Gastroesophageal sphincter (tissue), 4 donors: ENCODE measurements around the gene SEC23B. TPM values are rescaled to one million over a fixed set of nuclear protein-coding genes. Genes with fewer than 3 reads are reported as not detected.
A peak's percentile ranks its signal among the peaks of the same experiment; 100 is the strongest.

ENCODE experiments used
- ATAC-seq: fragments of 150-250 bp; one replicate; pipeline ENCODE4 v1.9.1; 2016; ENCODE audit warnings: mild to moderate bottlenecking, moderate library complexity
- H3K27ac ChIP-seq, 4 donors: fragments of 200-600 bp; sonication (generic) in 3 of 4; 1 replicate in 3 of 4; 2 replicates in 1 of 4; pipeline ENCODE4 v1.5.1; 2016 to 2019
- H3K27me3 ChIP-seq: fragments of 200-600 bp; sonication (generic); one replicate; pipeline ENCODE4 v1.5.1; 2019
- H3K36me3 ChIP-seq, 2 donors: fragments of 200-600 bp; sonication (generic); one replicate each; pipeline ENCODE4 v1.5.1; 2019; ENCODE audit warnings: control low read depth in 1 of 2
- H3K4me1 ChIP-seq, 3 donors: fragments of 200-600 bp; sonication (generic); 1 replicate in 2 of 3; 2 replicates in 1 of 3; pipeline ENCODE4 v1.5.1; 2016 to 2019; ENCODE audit warnings: control low read depth in 2 of 3
- H3K4me3 ChIP-seq, 2 donors: fragments of 200-600 bp; sonication (generic); one replicate each; pipeline ENCODE4 v1.5.1; 2019; ENCODE audit warnings: mild to moderate bottlenecking in 1 of 2, moderate library complexity in 1 of 2
- H3K9me3 ChIP-seq, 3 donors: fragments of 200-600 bp; sonication (generic); one replicate each; pipeline ENCODE4 v1.5.1; 2017 to 2019; ENCODE audit warnings: control low read depth in 2 of 3
- EP300 ChIP-seq: sonication (generic); formaldehyde crosslinking; IDR thresholded peaks from one replicate; pipeline ENCODE4 v1.6.1; 2017; ENCODE audit warnings: antibody characterized with exemption, mild to moderate bottlenecking
- POLR2A ChIP-seq, 2 donors: fragments of 450-650 bp; IDR thresholded peaks; one replicate each; pipeline ENCODE4 v1.6.1; 2017; ENCODE audit warnings: antibody characterized with exemption in 2 of 2, mild to moderate bottlenecking in 2 of 2, moderate library complexity in 1 of 2
- POLR2AphosphoS5 ChIP-seq: sonication (generic); formaldehyde crosslinking; IDR thresholded peaks from one replicate; pipeline ENCODE4 v1.6.1; 2017; ENCODE audit warnings: antibody characterized with exemption
- WGBS, 2 donors: methylation state at CpG; one replicate each; pipeline ENCODE4 v1.1.5; 2018; ENCODE audit warnings: low coverage in 1 of 2; 5-methylcytosine and 5-hydroxymethylcytosine counted together
- total RNA-seq, 4 donors: library from RNA; depleted of rRNA; stranded (reverse); fragments of >200 nt; gene quantifications; one replicate each; pipeline ENCODE4 v1.1.0, GENCODE V29; 2016
- TF ChIP-seq, protein P1 (sequence below), 4 experiments: fragments of 200-600 bp in 2 of 4; fragments of 450-650 bp in 2 of 4; sonication (generic) in 1 of 4; IDR thresholded peaks; one replicate each; pipeline ENCODE4 v1.5.1; 2017 to 2019; ENCODE audit warnings: antibody characterized with exemption in 4 of 4, mild to moderate bottlenecking in 2 of 4, moderate library complexity in 2 of 4

Gene SEC23B
- total RNA-seq, 4 donors from 2014 or later, result 18.6 to 27.5 (median 20.2) TPM

DNA sequence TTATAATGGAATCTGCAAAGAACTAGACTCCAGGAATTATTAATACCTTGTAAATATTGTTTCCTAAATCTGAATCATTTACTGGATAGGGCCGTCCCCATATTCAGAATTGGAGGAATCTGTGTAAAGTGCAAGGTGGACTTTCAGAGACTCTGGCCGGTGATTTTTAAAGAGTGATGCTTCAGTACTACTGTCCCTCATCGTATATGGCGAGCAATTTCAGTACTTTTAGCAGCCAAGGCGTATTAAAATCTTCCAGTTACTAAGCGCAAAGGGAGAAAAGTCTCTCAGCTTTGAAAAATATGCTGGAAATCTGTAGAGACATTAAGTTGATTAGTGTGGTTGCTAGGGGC, 60.0 kb downstream of the SEC23B start:
- WGBS, 2 donors, result 3 to 7% methylated on average over 6 of the region's 6 CpGs
- Histone ChIP-seq H3K36me3 (peaks cover 0 to 40% of the 10 kb centered on the region in 2 donors), H3K4me3 (peak overlapping the region; percentile 63 to 68), H3K27ac (peak overlapping the region; percentile 75 to 93 (median 87)), H3K4me1 (peaks cover 0 to 21% (median 0%) of the 10 kb centered on the region in 3 donors), H3K9me3 (no peaks in the 10 kb centered on the region), H3K27me3 (no peaks in the 10 kb centered on the region)
- TF ChIP-seq POLR2A (IDR thresholded peaks at IDR 0.05) (no peak), POLR2AphosphoS5 (no peak), EP300 (no peak)
- TF ChIP-seq, protein P1, sequence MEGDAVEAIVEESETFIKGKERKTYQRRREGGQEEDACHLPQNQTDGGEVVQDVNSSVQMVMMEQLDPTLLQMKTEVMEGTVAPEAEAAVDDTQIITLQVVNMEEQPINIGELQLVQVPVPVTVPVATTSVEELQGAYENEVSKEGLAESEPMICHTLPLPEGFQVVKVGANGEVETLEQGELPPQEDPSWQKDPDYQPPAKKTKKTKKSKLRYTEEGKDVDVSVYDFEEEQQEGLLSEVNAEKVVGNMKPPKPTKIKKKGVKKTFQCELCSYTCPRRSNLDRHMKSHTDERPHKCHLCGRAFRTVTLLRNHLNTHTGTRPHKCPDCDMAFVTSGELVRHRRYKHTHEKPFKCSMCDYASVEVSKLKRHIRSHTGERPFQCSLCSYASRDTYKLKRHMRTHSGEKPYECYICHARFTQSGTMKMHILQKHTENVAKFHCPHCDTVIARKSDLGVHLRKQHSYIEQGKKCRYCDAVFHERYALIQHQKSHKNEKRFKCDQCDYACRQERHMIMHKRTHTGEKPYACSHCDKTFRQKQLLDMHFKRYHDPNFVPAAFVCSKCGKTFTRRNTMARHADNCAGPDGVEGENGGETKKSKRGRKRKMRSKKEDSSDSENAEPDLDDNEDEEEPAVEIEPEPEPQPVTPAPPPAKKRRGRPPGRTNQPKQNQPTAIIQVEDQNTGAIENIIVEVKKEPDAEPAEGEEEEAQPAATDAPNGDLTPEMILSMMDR (IDR thresholded peaks at IDR 0.05), result no peak
- ATAC-seq, result peak; percentile 17

DNA sequence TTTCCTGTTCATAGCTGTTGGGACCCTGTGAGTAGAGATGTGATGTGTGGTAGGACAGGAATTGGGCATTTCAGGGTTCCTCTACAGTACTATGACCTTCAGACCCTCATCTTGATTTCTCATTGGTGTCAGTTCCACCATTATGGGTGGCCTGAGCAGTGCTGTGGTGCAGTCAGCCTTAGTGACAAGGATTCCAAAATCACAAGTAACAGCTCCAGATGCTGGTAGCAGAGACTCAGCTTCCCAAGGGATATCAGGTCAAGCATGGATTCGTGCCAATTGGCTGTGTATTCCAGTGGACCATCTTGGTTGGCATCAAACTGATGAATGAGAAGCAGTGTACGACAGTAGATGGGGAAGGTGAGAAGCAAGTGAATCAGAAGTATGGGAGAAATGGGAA, 63.3 kb downstream of the SEC23B start:
- Histone ChIP-seq H3K4me3 (no peak overlapping the region), H3K36me3 (peaks cover 0 to 33% of the 10 kb centered on the region in 2 donors), H3K27me3 (no peaks in the 10 kb centered on the region), H3K9me3 (no peaks in the 10 kb centered on the region), H3K4me1 (peaks cover 0 to 21% (median 0%) of the 10 kb centered on the region in 3 donors), H3K27ac (no peak overlapping the region)
- WGBS, 2 donors, result 60 to 100% methylated on average over 1 of the region's 2 CpGs
- ATAC-seq, result no peak
- no peak for TF ChIP-seq POLR2AphosphoS5
- TF ChIP-seq, protein P1 (IDR thresholded peaks at IDR 0.05), result no peak
- no peak for TF ChIP-seq POLR2A (IDR thresholded peaks at IDR 0.05)
- no peak for TF ChIP-seq EP300

DNA sequence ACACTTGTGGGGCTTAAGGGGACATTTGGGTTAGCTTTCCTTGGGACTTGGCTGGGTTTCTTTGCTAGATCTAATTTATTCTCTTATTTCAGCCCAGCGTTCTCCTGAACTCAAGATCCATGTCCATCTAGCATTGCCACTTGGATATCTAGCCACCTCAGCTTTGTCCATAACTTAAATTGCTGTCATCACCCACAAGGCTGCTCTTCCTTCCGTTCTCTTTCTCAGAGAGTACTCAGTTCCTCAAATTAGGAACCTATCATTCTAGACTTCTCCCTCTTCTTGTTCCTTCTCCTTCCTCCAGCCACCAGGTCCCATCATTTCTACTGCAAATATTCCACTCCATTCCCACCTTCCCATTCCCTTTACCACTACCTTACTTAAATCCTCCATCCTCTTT, 63.8 kb downstream of the SEC23B start:
- ATAC-seq, result no peak
- 86 to 92% methylated on average over 2 of the region's 2 CpGs for WGBS, 2 donors
- H3K27me3 ChIP-seq, result no peaks in the 10 kb centered on the region
- H3K4me1 ChIP-seq, result peaks cover 0 to 19% (median 0%) of the 10 kb centered on the region in 3 donors
- no peak overlapping the region for H3K4me3 ChIP-seq
- H3K27ac ChIP-seq, result no peak overlapping the region
- H3K36me3 ChIP-seq, result peaks cover 0 to 33% of the 10 kb centered on the region in 2 donors
- TF ChIP-seq POLR2A (IDR thresholded peaks at IDR 0.05) (no peak), EP300 (no peak), POLR2AphosphoS5 (no peak)
- TF ChIP-seq, protein P1 (IDR thresholded peaks at IDR 0.05), result no peak
- H3K9me3 ChIP-seq, result no peaks in the 10 kb centered on the region

DNA sequence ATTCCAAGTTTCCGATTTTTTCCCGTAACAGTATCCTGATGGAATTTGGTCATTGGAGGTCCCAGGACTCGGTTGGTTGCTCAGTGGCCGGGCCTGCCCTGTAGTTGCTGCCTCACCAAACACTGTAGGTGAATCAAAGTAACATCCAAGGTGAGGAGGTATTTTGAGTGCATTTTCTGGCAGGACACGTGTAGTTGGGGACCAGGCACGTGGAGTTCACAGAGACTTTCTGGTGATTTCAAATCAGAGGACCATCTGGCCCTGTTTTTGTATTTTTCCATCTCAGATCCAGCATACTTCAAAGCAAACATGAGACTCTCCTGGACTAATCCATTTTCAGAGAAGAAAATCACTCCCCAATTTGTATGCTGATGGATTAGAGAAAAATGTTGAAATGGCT, 70.2 kb downstream of the SEC23B start:
- Histone ChIP-seq H3K9me3 (no peaks in the 10 kb centered on the region), H3K27ac (no peak overlapping the region), H3K36me3 (no peaks in the 10 kb centered on the region), H3K4me1 (no peaks in the 10 kb centered on the region), H3K27me3 (no peaks in the 10 kb centered on the region), H3K4me3 (no peak overlapping the region)
- no peak for TF ChIP-seq POLR2A (IDR thresholded peaks at IDR 0.05)
- no peak for TF ChIP-seq EP300
- TF ChIP-seq, protein P1 (IDR thresholded peaks at IDR 0.05), result no peak
- TF ChIP-seq POLR2AphosphoS5, result no peak
- WGBS, 2 donors, result 68% methylated on average over 6 of the region's 6 CpGs; no CpG with 5 or more reads in 1 of the 2 donors
- no peak for ATAC-seq

DNA sequence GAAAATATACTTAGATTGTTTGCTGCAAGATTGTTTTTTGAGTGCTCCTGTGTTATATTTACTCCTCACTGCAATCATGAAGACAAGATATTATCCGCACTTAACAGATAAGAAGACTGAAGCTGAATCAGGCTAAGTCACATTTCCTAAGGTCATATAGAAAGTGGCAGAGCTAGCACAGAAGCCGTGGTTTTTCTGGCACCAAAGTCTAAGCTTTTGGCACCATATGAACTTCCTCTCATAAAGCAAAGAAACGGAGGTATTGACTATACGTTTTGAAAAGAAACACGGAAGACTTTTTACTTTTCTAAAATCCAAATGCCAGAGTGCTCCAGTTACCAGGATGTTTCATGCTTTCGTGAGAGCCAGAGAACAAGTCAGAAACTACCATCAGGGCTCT, 70.8 kb downstream of the SEC23B start:
- no peaks in the 10 kb centered on the region for H3K27me3 ChIP-seq
- H3K4me1 ChIP-seq, result no peaks in the 10 kb centered on the region
- no peak overlapping the region for H3K4me3 ChIP-seq
- TF ChIP-seq, protein P1 (IDR thresholded peaks at IDR 0.05), result no peak
- TF ChIP-seq POLR2A (IDR thresholded peaks at IDR 0.05) (no peak), POLR2AphosphoS5 (no peak), EP300 (no peak)
- no peak overlapping the region for H3K27ac ChIP-seq
- no peaks in the 10 kb centered on the region for H3K9me3 ChIP-seq
- no peak for ATAC-seq
- WGBS, 2 donors, result 70% methylated on average over 6 of the region's 6 CpGs
- H3K36me3 ChIP-seq, result no peaks in the 10 kb centered on the region
